Measurements from ENCODE around the gene FRS3.
A peak's percentile ranks its signal among the peaks of the same experiment; 100 is the strongest.

FRS3 gene

DNA sequence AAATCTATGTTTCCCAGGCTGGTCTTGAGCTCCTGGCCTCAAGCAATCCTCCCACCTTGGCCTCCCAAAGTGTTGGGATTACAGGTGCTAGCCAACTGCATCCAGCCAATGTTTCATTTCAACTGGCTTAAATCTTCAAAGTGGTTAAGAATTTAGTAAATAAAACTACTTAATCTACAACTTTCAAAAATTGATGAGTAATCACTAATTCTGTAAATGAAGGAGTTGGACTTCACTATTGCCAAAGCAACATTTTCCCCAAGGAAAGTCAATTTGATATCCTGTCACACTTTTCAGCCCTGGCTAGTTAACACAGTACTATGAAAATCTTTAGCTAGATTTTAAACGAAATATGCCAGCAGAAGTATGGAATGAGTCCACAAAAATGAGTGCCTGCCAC lies 11.6 kb upstream of the FRS3 start:
- POLR2A ChIA-PET: interaction anchor here (1.4 kb wide), 1 partner anchor 10 kb away, joined by 4 read pairs; no protein-coding TSS in a partner anchor
- no peaks in the 10 kb centered on the region for H3K9me3 ChIP-seq (ENCODE audit: control insufficient read depth, insufficient read depth, low read depth, low read length)
- no peak overlapping the region for H3K4me3 ChIP-seq (ENCODE audit: low read depth, low read length)
- no peaks in the 10 kb centered on the region; the same call in 1 of the 2 replicates for H3K4me1 ChIP-seq (ENCODE audit: control insufficient read depth, insufficient read depth, low read length)
- peaks cover 11 to 64% of the 10 kb centered on the region in 2 experiments for H3K36me3 ChIP-seq (ENCODE audit: control insufficient read depth in 2 of 2, insufficient read depth in 1 of 2, low read length in 2 of 2)
- TF ChIP-seq ZBTB7A (tag by site-specific recombination; IDR thresholded peaks at IDR 0.05; ENCODE audit: low read depth) (no peak), ZNF302 (tag by site-specific recombination; IDR thresholded peaks at IDR 0.05; ENCODE audit: low read depth) (no peak), ZNF776 (tag by site-specific recombination; IDR thresholded peaks at IDR 0.05; ENCODE audit: borderline replicate concordance) (no peak), ZNF155 (tag by site-specific recombination; IDR thresholded peaks at IDR 0.05) (no peak), KLF10 (tag by site-specific recombination; IDR thresholded peaks at IDR 0.05) (no peak), ZBTB1 (tag by site-specific recombination; IDR thresholded peaks at IDR 0.05) (no peak), ZNF626 (tag by site-specific recombination; IDR thresholded peaks at IDR 0.05) (no peak), YY1 (tag by site-specific recombination; IDR thresholded peaks at IDR 0.05) (no peak), ZNF571 (tag by site-specific recombination; IDR thresholded peaks at IDR 0.05) (no peak), ZNF624 (tag by site-specific recombination; IDR thresholded peaks at IDR 0.05) (no peak), KLF7 (tag by site-specific recombination; IDR thresholded peaks at IDR 0.05; ENCODE audit: borderline replicate concordance) (no peak), ZNF76 (tag by site-specific recombination; IDR thresholded peaks at IDR 0.05; ENCODE audit: borderline replicate concordance, low read depth) (no peak), ZNF341 (tag by site-specific recombination; IDR thresholded peaks at IDR 0.05; ENCODE audit: low read depth) (no peak)
- TF ChIP-seq, protein P1, sequence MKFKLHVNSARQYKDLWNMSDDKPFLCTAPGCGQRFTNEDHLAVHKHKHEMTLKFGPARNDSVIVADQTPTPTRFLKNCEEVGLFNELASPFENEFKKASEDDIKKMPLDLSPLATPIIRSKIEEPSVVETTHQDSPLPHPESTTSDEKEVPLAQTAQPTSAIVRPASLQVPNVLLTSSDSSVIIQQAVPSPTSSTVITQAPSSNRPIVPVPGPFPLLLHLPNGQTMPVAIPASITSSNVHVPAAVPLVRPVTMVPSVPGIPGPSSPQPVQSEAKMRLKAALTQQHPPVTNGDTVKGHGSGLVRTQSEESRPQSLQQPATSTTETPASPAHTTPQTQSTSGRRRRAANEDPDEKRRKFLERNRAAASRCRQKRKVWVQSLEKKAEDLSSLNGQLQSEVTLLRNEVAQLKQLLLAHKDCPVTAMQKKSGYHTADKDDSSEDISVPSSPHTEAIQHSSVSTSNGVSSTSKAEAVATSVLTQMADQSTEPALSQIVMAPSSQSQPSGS (tag by site-specific recombination; IDR thresholded peaks at IDR 0.05; ENCODE audit: low read depth): no peak
- TF ChIP-seq, protein P2, sequence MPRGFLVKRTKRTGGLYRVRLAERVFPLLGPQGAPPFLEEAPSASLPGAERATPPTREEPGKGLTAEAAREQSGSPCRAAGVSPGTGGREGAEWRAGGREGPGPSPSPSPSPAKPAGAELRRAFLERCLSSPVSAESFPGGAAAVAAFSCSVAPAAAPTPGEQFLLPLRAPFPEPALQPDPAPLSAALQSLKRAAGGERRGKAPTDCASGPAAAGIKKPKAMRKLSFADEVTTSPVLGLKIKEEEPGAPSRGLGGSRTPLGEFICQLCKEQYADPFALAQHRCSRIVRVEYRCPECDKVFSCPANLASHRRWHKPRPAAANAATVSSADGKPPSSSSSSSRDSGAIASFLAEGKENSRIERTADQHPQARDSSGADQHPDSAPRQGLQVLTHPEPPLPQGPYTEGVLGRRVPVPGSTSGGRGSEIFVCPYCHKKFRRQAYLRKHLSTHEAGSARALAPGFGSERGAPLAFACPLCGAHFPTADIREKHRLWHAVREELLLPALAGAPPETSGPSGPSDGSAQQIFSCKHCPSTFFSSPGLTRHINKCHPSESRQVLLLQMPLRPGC (tag by site-specific recombination; IDR thresholded peaks at IDR 0.05): no peak
- TF ChIP-seq, protein P3, sequence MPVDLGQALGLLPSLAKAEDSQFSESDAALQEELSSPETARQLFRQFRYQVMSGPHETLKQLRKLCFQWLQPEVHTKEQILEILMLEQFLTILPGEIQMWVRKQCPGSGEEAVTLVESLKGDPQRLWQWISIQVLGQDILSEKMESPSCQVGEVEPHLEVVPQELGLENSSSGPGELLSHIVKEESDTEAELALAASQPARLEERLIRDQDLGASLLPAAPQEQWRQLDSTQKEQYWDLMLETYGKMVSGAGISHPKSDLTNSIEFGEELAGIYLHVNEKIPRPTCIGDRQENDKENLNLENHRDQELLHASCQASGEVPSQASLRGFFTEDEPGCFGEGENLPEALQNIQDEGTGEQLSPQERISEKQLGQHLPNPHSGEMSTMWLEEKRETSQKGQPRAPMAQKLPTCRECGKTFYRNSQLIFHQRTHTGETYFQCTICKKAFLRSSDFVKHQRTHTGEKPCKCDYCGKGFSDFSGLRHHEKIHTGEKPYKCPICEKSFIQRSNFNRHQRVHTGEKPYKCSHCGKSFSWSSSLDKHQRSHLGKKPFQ (tag by site-specific recombination; IDR thresholded peaks at IDR 0.05): no peak
- TF ChIP-seq, protein P4, sequence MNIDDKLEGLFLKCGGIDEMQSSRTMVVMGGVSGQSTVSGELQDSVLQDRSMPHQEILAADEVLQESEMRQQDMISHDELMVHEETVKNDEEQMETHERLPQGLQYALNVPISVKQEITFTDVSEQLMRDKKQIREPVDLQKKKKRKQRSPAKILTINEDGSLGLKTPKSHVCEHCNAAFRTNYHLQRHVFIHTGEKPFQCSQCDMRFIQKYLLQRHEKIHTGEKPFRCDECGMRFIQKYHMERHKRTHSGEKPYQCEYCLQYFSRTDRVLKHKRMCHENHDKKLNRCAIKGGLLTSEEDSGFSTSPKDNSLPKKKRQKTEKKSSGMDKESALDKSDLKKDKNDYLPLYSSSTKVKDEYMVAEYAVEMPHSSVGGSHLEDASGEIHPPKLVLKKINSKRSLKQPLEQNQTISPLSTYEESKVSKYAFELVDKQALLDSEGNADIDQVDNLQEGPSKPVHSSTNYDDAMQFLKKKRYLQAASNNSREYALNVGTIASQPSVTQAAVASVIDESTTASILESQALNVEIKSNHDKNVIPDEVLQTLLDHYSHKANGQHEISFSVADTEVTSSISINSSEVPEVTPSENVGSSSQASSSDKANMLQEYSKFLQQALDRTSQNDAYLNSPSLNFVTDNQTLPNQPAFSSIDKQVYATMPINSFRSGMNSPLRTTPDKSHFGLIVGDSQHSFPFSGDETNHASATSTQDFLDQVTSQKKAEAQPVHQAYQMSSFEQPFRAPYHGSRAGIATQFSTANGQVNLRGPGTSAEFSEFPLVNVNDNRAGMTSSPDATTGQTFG (tag by site-specific recombination; IDR thresholded peaks at IDR 0.05; ENCODE audit: borderline replicate concordance): no peak
- H3K27ac ChIP-seq (ENCODE audit: extremely low read depth, low read depth, low read length): no peak overlapping the region
- CTCF ChIA-PET: interaction anchor here (0.6 to 1.8 kb wide), 4 partner anchors 10 to 253 kb away, joined by 3 to 6 read pairs (median 4); partner anchors contain the start of genes BYSL and MED20

DNA sequence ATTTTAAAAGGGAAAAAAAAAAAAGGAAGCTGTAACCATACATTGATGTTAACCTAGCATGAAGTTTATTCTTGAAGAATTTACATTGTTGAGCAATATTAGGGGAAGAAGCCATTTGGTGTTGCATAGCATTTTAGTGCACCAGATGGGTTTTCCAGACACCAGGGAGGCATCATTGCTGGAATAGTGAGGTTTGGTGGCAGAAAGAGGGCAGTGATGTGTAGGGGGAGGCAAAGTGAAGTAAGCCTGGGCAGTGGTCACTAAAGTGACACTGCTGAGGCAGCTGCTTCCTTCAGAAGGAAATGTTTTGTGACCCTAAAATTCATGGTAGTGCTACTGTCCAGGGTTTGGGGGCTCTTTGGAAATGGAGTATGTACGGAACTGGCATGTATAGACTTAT lies 10.3 kb upstream of the FRS3 start:
- no peak overlapping the region for H3K27ac ChIP-seq (ENCODE audit: extremely low read depth, low read depth, low read length)
- peaks cover 11 to 60% of the 10 kb centered on the region in 2 experiments for H3K36me3 ChIP-seq (ENCODE audit: control insufficient read depth in 2 of 2, insufficient read depth in 1 of 2, low read length in 2 of 2)
- TF ChIP-seq ZNF777 (tag by site-specific recombination; IDR thresholded peaks at IDR 0.05; ENCODE audit: borderline replicate concordance): 0 out of 2 replicates have a peak, but pooled peaks have one; percentile 17
- TF ChIP-seq, protein P5, sequence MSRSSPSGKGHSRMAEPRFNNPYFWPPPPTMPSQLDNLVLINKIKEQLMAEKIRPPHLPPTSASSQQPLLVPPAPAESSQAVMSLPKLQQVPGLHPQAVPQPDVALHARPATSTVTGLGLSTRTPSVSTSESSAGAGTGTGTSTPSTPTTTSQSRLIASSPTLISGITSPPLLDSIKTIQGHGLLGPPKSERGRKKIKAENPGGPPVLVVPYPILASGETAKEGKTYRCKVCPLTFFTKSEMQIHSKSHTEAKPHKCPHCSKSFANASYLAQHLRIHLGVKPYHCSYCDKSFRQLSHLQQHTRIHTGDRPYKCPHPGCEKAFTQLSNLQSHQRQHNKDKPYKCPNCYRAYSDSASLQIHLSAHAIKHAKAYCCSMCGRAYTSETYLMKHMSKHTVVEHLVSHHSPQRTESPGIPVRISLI (tag by site-specific recombination; IDR thresholded peaks at IDR 0.05): no peak
- H3K4me1 ChIP-seq (ENCODE audit: control insufficient read depth, insufficient read depth, low read length): no peaks in the 10 kb centered on the region; the same call in 1 of the 2 replicates
- ChIA-PET POLR2A (interaction anchor here (0.6 kb wide), 1 partner anchor 80 kb away, joined by 4 read pairs; no protein-coding TSS in a partner anchor), CTCF (interaction anchor here (0.5 to 10.9 kb wide), 4 partner anchors 10 to 254 kb away, joined by 3 to 192 read pairs (median 4); no protein-coding TSS in a partner anchor)
- H3K9me3 ChIP-seq (ENCODE audit: control insufficient read depth, insufficient read depth, low read depth, low read length): no peaks in the 10 kb centered on the region
- H3K4me3 ChIP-seq (ENCODE audit: low read depth, low read length): no peak overlapping the region
